HepG2 (cell line): ENCODE results near the gene CASR. TPM values are rescaled to one million over a fixed set of nuclear protein-coding genes. Genes with fewer than 3 reads are reported as not detected.

Experiments
- ATAC-seq: fragments of 200-7000 bp; cut with Tn5 transposase; 3 replicates; pipeline ENCODE4 v1.9.1; 2020; ENCODE audit warnings: mild to moderate bottlenecking, moderate library complexity
- BruUV-seq: library from RNA; stranded (reverse); fragments of 400-500 nt; replicated peaks from 2 replicates; lab custom pipeline; 2021; lab: Mats Ljungman, UMichigan
- CTCF ChIA-PET: fragments of 300-600 bp; formaldehyde crosslinking; extraction: SDS; loops from one replicate; lab custom pipeline; 2021; ENCODE audit warnings: low total read pairs, inconsistent platforms, low intra/inter-chr PET ratio; lab: Yijun Ruan, JAX
- POLR2A ChIA-PET: fragments of 350-600 bp; sonication (Branson Sonifier 250); formaldehyde crosslinking; loops from one replicate; lab custom pipeline; 2020; ENCODE audit warnings: antibody characterized with exemption, inconsistent platforms; lab: Yijun Ruan, JAX
- DNase-seq: peaks from one replicate; pipeline ENCODE4 v3.0.0-alpha.2; 2015; ENCODE audit warnings: low spot score
- FAIRE-seq: peaks from 3 replicates; lab custom pipeline; 2011; peaks lifted over from hg19 to GRCh38; lab: Jason Lieb, UNC
- H2AFZ ChIP-seq: one replicate; pipeline ENCODE4 v1.6.1; 2011; ENCODE audit warnings: low read length, inconsistent platforms
- H3K27ac ChIP-seq: fragments of 300-600 bp; 3 replicates; pipeline ENCODE4 v1.8.0; 2011; ENCODE audit warnings: mixed run types, mild to moderate bottlenecking, mixed read lengths, low read length, inconsistent platforms; ENCODE audit not compliant: insufficient read depth; ENCODE audit errors: extremely low read length
- H3K27me3 ChIP-seq, 2 experiments: fragments of 200-600 bp in 1 of 2; 2 replicates in 1 of 2; 3 replicates in 1 of 2; pipeline versions ENCODE4 v1.6.0 to v1.8.0; 2011; ENCODE audit warnings: low read length in 2 of 2, mild to moderate bottlenecking in 2 of 2, moderate library complexity in 2 of 2, inconsistent platforms in 1 of 2; ENCODE audit not compliant: insufficient read depth in 2 of 2, control insufficient read depth in 1 of 2
- H3K36me3 ChIP-seq, 2 experiments: fragments of 200-600 bp in 1 of 2; replicated peaks in 1 of 2; 2 replicates in 1 of 2; 3 replicates in 1 of 2; pipeline versions ENCODE4 v1.5.1 to v1.8.0; 2011; ENCODE audit warnings: low read length in 2 of 2, inconsistent platforms in 1 of 2; ENCODE audit not compliant: insufficient read depth in 2 of 2, control insufficient read depth in 1 of 2
- H3K4me1 ChIP-seq: 2 replicates; pipeline ENCODE4 v1.5.1; 2012; ENCODE audit warnings: low read length, inconsistent platforms; ENCODE audit not compliant: insufficient read depth
- H3K4me2 ChIP-seq: 2 replicates; pipeline ENCODE4 v1.6.0; 2011; ENCODE audit warnings: low read depth, low read length, inconsistent platforms
- H3K4me3 ChIP-seq, 3 experiments: fragments of 200-600 bp in 1 of 3; sonication (generic), shearing (Covaris generic) in 1 of 3; replicated peaks in 1 of 3; 2 replicates each; pipeline ENCODE4 v1.5.1; 2011 to 2016; ENCODE audit warnings: low read length in 3 of 3, inconsistent platforms in 2 of 3, low read depth in 2 of 3, mild to moderate bottlenecking in 2 of 3, control low read depth in 1 of 3, mixed read lengths in 1 of 3; ENCODE audit not compliant: insufficient read depth in 1 of 3
- H3K79me2 ChIP-seq: one replicate; pipeline ENCODE4 v1.6.1; 2011; ENCODE audit warnings: low read length, inconsistent platforms; ENCODE audit not compliant: insufficient read depth
- H3K9ac ChIP-seq: 2 replicates; pipeline ENCODE4 v1.6.0; 2011; ENCODE audit warnings: mild to moderate bottlenecking, low read depth, low read length, inconsistent platforms; ENCODE audit not compliant: insufficient read depth
- H3K9me3 ChIP-seq: 2 replicates; pipeline ENCODE4 v1.5.1; 2012; ENCODE audit warnings: mild to moderate bottlenecking, low read length
- H4K20me1 ChIP-seq: 2 replicates; pipeline ENCODE4 v1.6.0; 2011; ENCODE audit warnings: inconsistent platforms, mild to moderate bottlenecking, low read length, moderate library complexity; ENCODE audit not compliant: insufficient read depth
- ELF3 ChIP-seq: IDR thresholded peaks from 2 replicates; pipeline ENCODE4 v1.6.1; 2016; ENCODE audit warnings: missing genetic modification reagents, missing compliant biosample characterization
- HOMEZ ChIP-seq: IDR thresholded peaks from 2 replicates; pipeline ENCODE4 v1.6.1; 2016; ENCODE audit warnings: low read depth
- JUNB ChIP-seq: sonication (generic); formaldehyde crosslinking; IDR thresholded peaks from 2 replicates; pipeline ENCODE4 v1.8.0; 2022; ENCODE audit warnings: missing genetic modification reagents, mild to moderate bottlenecking, borderline replicate concordance
- MATR3 ChIP-seq: sonication (generic); formaldehyde crosslinking; IDR thresholded peaks from 2 replicates; pipeline ENCODE4 v1.4.0; 2020; ENCODE audit warnings: missing genetic modification reagents
- NFKBIZ ChIP-seq: IDR thresholded peaks from 2 replicates; pipeline ENCODE4 v1.6.1; 2018; ENCODE audit warnings: missing genetic modification reagents, missing compliant biosample characterization
- RARG ChIP-seq: sonication (generic); formaldehyde crosslinking; IDR thresholded peaks from 2 replicates; pipeline ENCODE4 v1.4.0; 2020; ENCODE audit warnings: low read depth, mild to moderate bottlenecking, missing genetic modification reagents
- TERF1 ChIP-seq: sonication (generic); formaldehyde crosslinking; IDR thresholded peaks from 2 replicates; pipeline ENCODE4 v1.8.0; 2022; ENCODE audit warnings: mild to moderate bottlenecking, missing genetic modification reagents, moderate library complexity
- ZBTB21 ChIP-seq: sonication (generic); formaldehyde crosslinking; IDR thresholded peaks from 2 replicates; pipeline ENCODE4 v1.4.0; 2020; ENCODE audit warnings: missing genetic modification reagents
- ZFYVE20 ChIP-seq: sonication (generic); formaldehyde crosslinking; IDR thresholded peaks from 2 replicates; pipeline ENCODE4 v1.8.0; 2023; ENCODE audit warnings: low read depth, mild to moderate bottlenecking, moderate library complexity, missing genetic modification reagents, borderline replicate concordance
- ZNF20 ChIP-seq: sonication (generic); formaldehyde crosslinking; IDR thresholded peaks from 2 replicates; pipeline ENCODE4 v1.4.0; 2020; ENCODE audit warnings: mild to moderate bottlenecking, moderate library complexity, missing genetic modification reagents
- ZNF331 ChIP-seq: sonication (generic); formaldehyde crosslinking; IDR thresholded peaks from 2 replicates; pipeline ENCODE4 v1.4.0; 2020; ENCODE audit warnings: missing genetic modification reagents
- ZNF503 ChIP-seq: sonication (generic); formaldehyde crosslinking; IDR thresholded peaks from 2 replicates; pipeline ENCODE4 v1.4.0; 2020; ENCODE audit warnings: missing genetic modification reagents
- in situ Hi-C: cut with HindIII; loops from 2 replicates; pipeline ENCODE4 v1.10.0; 2017; ENCODE audit warnings: low pct_unique_long_range_greater_than_20kb; ENCODE audit not compliant: extremely low pct_ligation_motif_present
- intact Hi-C: fragments of 100-400 bp; cut with micrococcal nuclease; formaldehyde crosslinking; loops from one replicate; pipeline ENCODE4 v1.10.0; 2022; ENCODE audit not compliant: unreplicated experiment
- polyA plus RNA-seq, 8 experiments: library from polyadenylated mRNA; depleted of rRNA in 3 of 8; stranded (reverse) in 7 of 8; unstranded in 1 of 8; fragments of >200 nt; fragmentation: Illumina TruSeq in 4 of 8; extraction: Trizol in 4 of 8; gene quantifications; 2 replicates each; pipeline versions ENCODE4 v1.2.1 to v1.2.3, GENCODE V29; 2011 to 2016; ENCODE audit warnings: low read depth in 4 of 8, missing spikeins in 1 of 8, mixed read lengths in 1 of 8; ENCODE audit not compliant: insufficient read depth in 1 of 8
- total RNA-seq, 5 experiments: library from RNA; depleted of rRNA; stranded (reverse); fragments of >200 nt; fragmentation: Illumina TruSeq; extraction: Trizol; gene quantifications; 2 replicates each; pipeline ENCODE4 v1.2.3, GENCODE V29; 2016; ENCODE audit warnings: low read depth in 1 of 5
- TF ChIP-seq, protein P1 (sequence below): sonication (generic); formaldehyde crosslinking; IDR thresholded peaks from 2 replicates; pipeline ENCODE4 v1.4.0; 2020; ENCODE audit warnings: missing genetic modification reagents, mild to moderate bottlenecking, borderline replicate concordance
- TF ChIP-seq, protein P2 (sequence below): sonication (generic); formaldehyde crosslinking; IDR thresholded peaks from 2 replicates; pipeline ENCODE4 v1.8.0; 2022; ENCODE audit warnings: mild to moderate bottlenecking, missing genetic modification reagents; ENCODE audit not compliant: insufficient replicate concordance
- TF ChIP-seq, protein P3 (sequence below): sonication (generic); formaldehyde crosslinking; IDR thresholded peaks from 2 replicates; pipeline ENCODE4 v1.4.0; 2020; ENCODE audit warnings: missing genetic modification reagents; ENCODE audit errors: not compliant biosample characterization
- TF ChIP-seq, protein P4 (sequence below): sonication (generic); formaldehyde crosslinking; IDR thresholded peaks from 2 replicates; pipeline ENCODE4 v1.4.0; 2020; ENCODE audit warnings: low read depth, mild to moderate bottlenecking, missing genetic modification reagents

Gene CASR
- total and polyA plus RNA-seq, 2 of the 13 experiments (the other 11 are each of a cell fraction or from before 2014, with no cell fraction given), result not detected

DNA sequence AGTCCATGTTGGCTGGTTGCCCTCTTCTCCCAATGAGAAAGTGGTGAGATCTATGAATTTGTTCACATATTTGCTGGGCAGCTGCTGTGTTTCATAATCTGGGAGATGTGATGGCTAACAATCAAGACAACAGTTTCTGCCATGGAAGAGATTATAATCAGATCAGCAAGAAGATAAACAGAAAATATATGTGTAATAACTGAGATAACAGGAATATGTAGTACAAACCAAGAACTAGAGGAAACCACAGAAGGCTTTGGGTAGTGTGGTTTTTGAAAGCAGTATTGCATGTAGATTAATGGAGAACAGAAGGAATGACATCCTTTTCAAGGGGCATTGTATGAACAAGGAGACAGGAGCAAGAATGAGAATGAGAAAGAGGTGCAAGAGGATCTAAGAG, 129.4 kb downstream of the CASR start:
- DNase-seq (no peak), FAIRE-seq (no peak), ATAC-seq (no peak)
- intact Hi-C loops, result no loop called here
- ChIA-PET CTCF (no interaction called here), POLR2A (no interaction called here)
- no TSS peak for BruUV-seq
- H3K4me1 ChIP-seq, result peaks cover 23% of the 10 kb centered on the region
- no peaks in the 10 kb centered on the region for H3K9me3 ChIP-seq
- no peak overlapping the region for H3K27ac ChIP-seq
- no peak overlapping the region for H3K4me2 ChIP-seq
- no peak overlapping the region for H2AFZ ChIP-seq
- H3K36me3 ChIP-seq, result no peaks in the 10 kb centered on the region
- no peaks in the 10 kb centered on the region for H3K27me3 ChIP-seq
- H4K20me1 ChIP-seq, result no peaks in the 10 kb centered on the region
- no peak overlapping the region for H3K4me3 ChIP-seq
- in situ Hi-C loops, result loop anchor here (5.0 kb wide), 1 partner anchor 44 kb away; no protein-coding TSS in a partner anchor
- H3K9ac ChIP-seq, result no peak overlapping the region
- no peaks in the 10 kb centered on the region for H3K79me2 ChIP-seq
- no peak for TF ChIP-seq ZFYVE20 (CRISPR knock-in tag)
- TF ChIP-seq RARG (CRISPR knock-in tag), result no peak
- TF ChIP-seq, protein P1, sequence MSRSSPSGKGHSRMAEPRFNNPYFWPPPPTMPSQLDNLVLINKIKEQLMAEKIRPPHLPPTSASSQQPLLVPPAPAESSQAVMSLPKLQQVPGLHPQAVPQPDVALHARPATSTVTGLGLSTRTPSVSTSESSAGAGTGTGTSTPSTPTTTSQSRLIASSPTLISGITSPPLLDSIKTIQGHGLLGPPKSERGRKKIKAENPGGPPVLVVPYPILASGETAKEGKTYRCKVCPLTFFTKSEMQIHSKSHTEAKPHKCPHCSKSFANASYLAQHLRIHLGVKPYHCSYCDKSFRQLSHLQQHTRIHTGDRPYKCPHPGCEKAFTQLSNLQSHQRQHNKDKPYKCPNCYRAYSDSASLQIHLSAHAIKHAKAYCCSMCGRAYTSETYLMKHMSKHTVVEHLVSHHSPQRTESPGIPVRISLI (CRISPR knock-in tag), result no peak
- TF ChIP-seq ZNF20 (CRISPR knock-in tag), result no peak
- no peak for TF ChIP-seq HOMEZ (CRISPR knock-in tag)
- TF ChIP-seq JUNB (CRISPR knock-in tag), result no peak
- TF ChIP-seq MATR3, result no peak
- TF ChIP-seq, protein P2, sequence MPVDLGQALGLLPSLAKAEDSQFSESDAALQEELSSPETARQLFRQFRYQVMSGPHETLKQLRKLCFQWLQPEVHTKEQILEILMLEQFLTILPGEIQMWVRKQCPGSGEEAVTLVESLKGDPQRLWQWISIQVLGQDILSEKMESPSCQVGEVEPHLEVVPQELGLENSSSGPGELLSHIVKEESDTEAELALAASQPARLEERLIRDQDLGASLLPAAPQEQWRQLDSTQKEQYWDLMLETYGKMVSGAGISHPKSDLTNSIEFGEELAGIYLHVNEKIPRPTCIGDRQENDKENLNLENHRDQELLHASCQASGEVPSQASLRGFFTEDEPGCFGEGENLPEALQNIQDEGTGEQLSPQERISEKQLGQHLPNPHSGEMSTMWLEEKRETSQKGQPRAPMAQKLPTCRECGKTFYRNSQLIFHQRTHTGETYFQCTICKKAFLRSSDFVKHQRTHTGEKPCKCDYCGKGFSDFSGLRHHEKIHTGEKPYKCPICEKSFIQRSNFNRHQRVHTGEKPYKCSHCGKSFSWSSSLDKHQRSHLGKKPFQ, result no peak
- no peak for TF ChIP-seq TERF1
- TF ChIP-seq ELF3 (CRISPR knock-in tag), result no peak
- no peak for TF ChIP-seq ZBTB21 (CRISPR knock-in tag)
- TF ChIP-seq, protein P3, sequence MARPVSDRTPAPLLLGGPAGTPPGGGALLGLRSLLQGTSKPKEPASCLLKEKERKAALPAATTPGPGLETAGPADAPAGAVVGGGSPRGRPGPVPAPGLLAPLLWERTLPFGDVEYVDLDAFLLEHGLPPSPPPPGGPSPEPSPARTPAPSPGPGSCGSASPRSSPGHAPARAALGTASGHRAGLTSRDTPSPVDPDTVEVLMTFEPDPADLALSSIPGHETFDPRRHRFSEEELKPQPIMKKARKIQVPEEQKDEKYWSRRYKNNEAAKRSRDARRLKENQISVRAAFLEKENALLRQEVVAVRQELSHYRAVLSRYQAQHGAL (CRISPR knock-in tag), result no peak
- no peak for TF ChIP-seq ZNF331 (CRISPR knock-in tag)
- TF ChIP-seq, protein P4, sequence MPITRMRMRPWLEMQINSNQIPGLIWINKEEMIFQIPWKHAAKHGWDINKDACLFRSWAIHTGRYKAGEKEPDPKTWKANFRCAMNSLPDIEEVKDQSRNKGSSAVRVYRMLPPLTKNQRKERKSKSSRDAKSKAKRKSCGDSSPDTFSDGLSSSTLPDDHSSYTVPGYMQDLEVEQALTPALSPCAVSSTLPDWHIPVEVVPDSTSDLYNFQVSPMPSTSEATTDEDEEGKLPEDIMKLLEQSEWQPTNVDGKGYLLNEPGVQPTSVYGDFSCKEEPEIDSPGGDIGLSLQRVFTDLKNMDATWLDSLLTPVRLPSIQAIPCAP (CRISPR knock-in tag), result no peak
- no peak for TF ChIP-seq ZNF503 (CRISPR knock-in tag)
- no peak for TF ChIP-seq NFKBIZ (CRISPR knock-in tag)
